GM10266 (cell line): Measurements from ENCODE around the gene IGF1.

Experiments used
- DNase-seq: peaks from one replicate; pipeline ENCODE4 v3.0.0; 2012; ENCODE audit errors: extremely low spot score
- CTCF ChIP-seq: IDR thresholded peaks from 2 replicates; pipeline ENCODE4 v1.5.1; 2012; ENCODE audit warnings: mild to moderate bottlenecking, low read depth; ENCODE audit not compliant: control insufficient read depth, insufficient read depth; ENCODE audit errors: missing control alignments

IGF1 gene

GRCh38 chr12:102509123-102509626, 28.8 kb upstream of the IGF1 start:
- no peak for DNase-seq
- TF ChIP-seq CTCF = no peak

- DNase-seq = no peak
- TF ChIP-seq CTCF = no peak
Measured at GRCh38 chr12:102508052-102508451, 27.7 kb upstream of the IGF1 start.

GRCh38 chr12:102507301-102507700, 26.9 kb upstream of the IGF1 start:
- TF ChIP-seq CTCF = no peak
- no peak for DNase-seq

GRCh38 chr12:102504871-102505270, 24.5 kb upstream of the IGF1 start:
- no peak for TF ChIP-seq CTCF
- no peak for DNase-seq

GRCh38 chr12:102504280-102504679, 23.9 kb upstream of the IGF1 start:
- no peak for DNase-seq
- no peak for TF ChIP-seq CTCF

- no peak for TF ChIP-seq CTCF
- DNase-seq = no peak
Measured at GRCh38 chr12:102503831-102504230, 23.5 kb upstream of the IGF1 start.

GRCh38 chr12:102503056-102503681, 22.8 kb upstream of the IGF1 start:
- DNase-seq = no peak
- TF ChIP-seq CTCF = no peak
